ENCODE data around the gene SCO2. TPM values are rescaled to one million over a fixed set of nuclear protein-coding genes. Genes with fewer than 3 reads are reported as not detected.

Gene SCO2
- total and polyA plus RNA-seq, 2 of the 4 experiments (the other 2 are of a cell fraction): 1.3 to 1.9 TPM

DNA sequence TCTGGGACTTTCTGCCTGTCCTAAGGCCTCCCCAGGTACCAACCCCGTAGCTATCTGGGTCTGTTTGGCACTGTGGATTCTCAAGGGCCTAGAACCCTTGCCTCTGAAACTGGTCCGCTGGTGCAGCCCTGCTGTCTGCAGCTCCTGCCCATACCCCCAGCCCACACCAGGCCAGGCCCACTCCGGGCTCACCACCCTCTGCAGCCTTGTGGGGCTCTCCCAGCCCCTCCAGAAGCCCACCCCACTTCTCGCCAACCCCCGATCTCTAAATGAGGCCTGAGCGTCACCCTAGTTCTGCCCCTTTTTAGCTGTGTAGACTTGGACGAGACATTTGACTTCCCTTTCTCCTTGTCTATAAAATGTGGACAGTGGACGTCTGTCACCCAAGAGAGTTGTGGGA lies 25.0 kb upstream of the SCO2 start:
- Histone ChIP-seq H2AFZ (replicated peaks; ENCODE audit: low read length, poor library complexity) (no peak overlapping the region), H3K14ac (replicated peaks; ENCODE audit: low read depth, low read length) (no peak overlapping the region), H3K9me3 (ENCODE audit: control insufficient read depth, insufficient read depth, low read length) (no peaks in the 10 kb centered on the region), H3K4me1 (ENCODE audit: control insufficient read depth, insufficient read depth, low read length) (no peaks in the 10 kb centered on the region; the same call in 1 of the 2 replicates), H3K18ac (ENCODE audit: low read depth, low read length) (no peak overlapping the region), H4K5ac (ENCODE audit: low read depth, low read length) (no peak overlapping the region), H3K4ac (ENCODE audit: low read depth, low read length) (no peak overlapping the region), H2BK120ac (ENCODE audit: low read depth, low read length) (no peak overlapping the region), H2BK5ac (ENCODE audit: low read depth, low read length, poor library complexity, severe bottlenecking) (no peak overlapping the region), H3K9ac (ENCODE audit: low read depth, low read length) (no peak overlapping the region), H3K4me3 (ENCODE audit: insufficient read depth, low read depth, low read length) (no peak overlapping the region), H2AK9ac (replicated peaks; ENCODE audit: low read depth, low read length, poor library complexity) (no peak overlapping the region), H4K91ac (ENCODE audit: insufficient read depth, low read depth, low read length) (no peak overlapping the region), H3K23ac (ENCODE audit: low read depth, low read length) (no peak overlapping the region), H3K79me1 (ENCODE audit: low read depth in 1 of 2, low read length in 2 of 2) (no peaks in the 10 kb centered on the region), H3K27ac (ENCODE audit: insufficient read depth, low read length) (no peak overlapping the region), H4K8ac (ENCODE audit: low read depth in 2 of 2, low read length in 2 of 2) (no peak overlapping the region), H2AK5ac (ENCODE audit: low read depth, low read length) (no peak overlapping the region), H3K4me2 (ENCODE audit: low read depth, low read length) (no peak overlapping the region), H3K56ac (ENCODE audit: extremely low read depth, insufficient read depth, low read length) (no peak overlapping the region), H2BK20ac (ENCODE audit: low read depth, low read length) (no peak overlapping the region), H3K9me1 (ENCODE audit: insufficient read depth, low read length) (no peaks in the 10 kb centered on the region), H4K20me1 (ENCODE audit: insufficient read depth, low read length) (no peaks in the 10 kb centered on the region), H2BK15ac (ENCODE audit: low read depth, low read length) (no peak overlapping the region), H3K36me3 (ENCODE audit: control insufficient read depth, insufficient read depth, low read length) (no peaks in the 10 kb centered on the region), H3K27me3 (ENCODE audit: control insufficient read depth, insufficient read depth, low read length) (peaks cover 70% of the 10 kb centered on the region)
- no peak for DNase-seq
- ChIA-PET CTCF (interaction anchor here (1.3 kb wide), 1 partner anchor 13 kb away, joined by 4 read pairs; the partner anchor contains the start of gene SYCE3), POLR2A (ENCODE audit: unreplicated experiment) (no interaction called here)
- in situ Hi-C loops (cut with MboI; ENCODE audit: low sequenced_read_pairs): no loop called here
- dilution Hi-C loops (cut with HindIII; ENCODE audit: low sequenced_read_pairs, unreplicated experiment): no loop called here
- no TSS peak for BruUV-seq (replicated peaks)
- no peak for ATAC-seq (ENCODE audit: low read depth)
- 56% methylated on average over 5 of the region's 8 CpGs; no CpG with 5 or more reads in 1 of the 2 experiments for WGBS, 2 experiments (ENCODE audit: extremely low coverage in 2 of 2, insufficient read length in 1 of 2)
- intact Hi-C loops (cut with micrococcal nuclease): no loop called here
- TF ChIP-seq NFE2L2 (IDR thresholded peaks at IDR 0.05; ENCODE audit: low read depth, low read length) (no peak), POLR2A (IDR thresholded peaks at IDR 0.05; ENCODE audit: low read depth, low read length) (no peak), MXI1 (IDR thresholded peaks at IDR 0.05; ENCODE audit: borderline replicate concordance, low read depth, low read length) (no peak), FOS (IDR thresholded peaks at IDR 0.05; ENCODE audit: low read depth, low read length) (no peak), MAZ (IDR thresholded peaks at IDR 0.05; ENCODE audit: borderline replicate concordance, low read depth, low read length) (no peak), RCOR1 (IDR thresholded peaks at IDR 0.05; ENCODE audit: insufficient replicate concordance, low read length) (no peak), RFX5 (IDR thresholded peaks at IDR 0.05; ENCODE audit: low read depth, low read length) (no peak), CEBPB (IDR thresholded peaks at IDR 0.05; ENCODE audit: low read depth, low read length) (no peak), CHD1 (IDR thresholded peaks at IDR 0.05; ENCODE audit: low read depth, low read length) (no peak), BHLHE40 (IDR thresholded peaks at IDR 0.05; ENCODE audit: low read depth, low read length) (no peak), RAD21 (IDR thresholded peaks at IDR 0.05; ENCODE audit: low read length) (no peak)
- TF ChIP-seq, protein P1, sequence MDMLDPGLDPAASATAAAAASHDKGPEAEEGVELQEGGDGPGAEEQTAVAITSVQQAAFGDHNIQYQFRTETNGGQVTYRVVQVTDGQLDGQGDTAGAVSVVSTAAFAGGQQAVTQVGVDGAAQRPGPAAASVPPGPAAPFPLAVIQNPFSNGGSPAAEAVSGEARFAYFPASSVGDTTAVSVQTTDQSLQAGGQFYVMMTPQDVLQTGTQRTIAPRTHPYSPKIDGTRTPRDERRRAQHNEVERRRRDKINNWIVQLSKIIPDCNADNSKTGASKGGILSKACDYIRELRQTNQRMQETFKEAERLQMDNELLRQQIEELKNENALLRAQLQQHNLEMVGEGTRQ (IDR thresholded peaks at IDR 0.05; ENCODE audit: low read depth, low read length): no peak
- TF ChIP-seq, protein P2, sequence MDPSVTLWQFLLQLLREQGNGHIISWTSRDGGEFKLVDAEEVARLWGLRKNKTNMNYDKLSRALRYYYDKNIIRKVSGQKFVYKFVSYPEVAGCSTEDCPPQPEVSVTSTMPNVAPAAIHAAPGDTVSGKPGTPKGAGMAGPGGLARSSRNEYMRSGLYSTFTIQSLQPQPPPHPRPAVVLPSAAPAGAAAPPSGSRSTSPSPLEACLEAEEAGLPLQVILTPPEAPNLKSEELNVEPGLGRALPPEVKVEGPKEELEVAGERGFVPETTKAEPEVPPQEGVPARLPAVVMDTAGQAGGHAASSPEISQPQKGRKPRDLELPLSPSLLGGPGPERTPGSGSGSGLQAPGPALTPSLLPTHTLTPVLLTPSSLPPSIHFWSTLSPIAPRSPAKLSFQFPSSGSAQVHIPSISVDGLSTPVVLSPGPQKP (IDR thresholded peaks at IDR 0.05; ENCODE audit: borderline replicate concordance, low read depth, low read length): no peak
